HG02884 (cell line): ENCODE results near the gene PTGIS.
"Not testable (repeated sequence)": the region's sequence is repeated elsewhere in the genome, so short reads cannot be mapped to it uniquely, and the experiment has no call there.

Source experiments
- ATAC-seq: cut with Tn5 transposase; IDR thresholded peaks from one replicate; pipeline ENCODE4 v1.9.1; 2021; ENCODE audit warnings: mild to moderate bottlenecking, moderate library complexity; ENCODE audit not compliant: unreplicated experiment

PTGIS gene

GRCh38 chr20:49579874-49580812 lies 12.2 kb upstream of the PTGIS start:
- no peak for ATAC-seq

DNA sequence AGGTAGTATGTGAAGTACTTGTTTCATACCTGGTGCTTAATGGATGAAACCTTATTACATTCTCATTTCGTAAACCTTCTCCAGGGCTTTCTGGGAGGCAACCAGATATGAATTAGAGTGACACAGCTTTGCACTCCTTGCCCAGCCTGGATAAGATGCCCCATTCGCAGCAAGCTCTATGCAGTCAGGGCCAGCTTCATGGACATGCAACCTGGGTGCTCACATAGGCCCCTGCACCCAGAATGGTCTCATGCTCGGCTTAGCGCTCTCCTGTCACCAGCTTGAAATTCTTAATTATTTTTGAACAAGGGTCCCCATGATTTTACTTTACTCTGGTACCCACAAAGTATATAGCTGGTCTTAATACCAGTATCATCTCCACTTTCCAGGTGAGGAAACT lies 11.3 kb upstream of the PTGIS start:
- ATAC-seq: no peak

- no peak for ATAC-seq
Measured at GRCh38 chr20:49578436-49578835, 10.5 kb upstream of the PTGIS start.

GRCh38 chr20:49575551-49576060 lies 7.7 kb upstream of the PTGIS start:
- ATAC-seq: no peak

- no peak for ATAC-seq
Measured at GRCh38 chr20:49573900-49574416, 6.0 kb upstream of the PTGIS start.

DNA sequence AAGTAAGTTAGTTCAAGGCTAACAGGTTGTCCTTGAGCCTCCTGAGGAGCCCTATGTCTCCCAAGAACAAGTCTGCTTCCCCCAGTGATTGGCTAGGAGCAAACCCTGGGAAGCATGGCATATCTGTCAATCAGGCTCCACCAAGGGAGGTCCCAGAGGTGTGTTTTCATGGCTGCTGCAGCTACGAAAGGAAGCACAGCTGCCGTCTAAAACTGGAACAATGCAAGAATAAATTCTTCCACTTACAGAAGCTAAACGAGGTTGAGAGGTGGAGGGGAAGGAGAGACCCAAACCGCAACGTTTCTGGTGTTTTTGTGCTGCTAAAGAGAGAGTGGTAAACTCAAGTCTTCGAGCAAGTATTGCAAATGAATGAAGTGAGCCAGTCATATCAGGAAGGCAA lies 4.9 kb upstream of the PTGIS start:
- no peak for ATAC-seq

- ATAC-seq: no peak
Measured at GRCh38 chr20:49571553-49571835, 3.6 kb upstream of the PTGIS start.

GRCh38 chr20:49570828-49571552 lies 3.1 kb upstream of the PTGIS start:
- no peak for ATAC-seq

DNA sequence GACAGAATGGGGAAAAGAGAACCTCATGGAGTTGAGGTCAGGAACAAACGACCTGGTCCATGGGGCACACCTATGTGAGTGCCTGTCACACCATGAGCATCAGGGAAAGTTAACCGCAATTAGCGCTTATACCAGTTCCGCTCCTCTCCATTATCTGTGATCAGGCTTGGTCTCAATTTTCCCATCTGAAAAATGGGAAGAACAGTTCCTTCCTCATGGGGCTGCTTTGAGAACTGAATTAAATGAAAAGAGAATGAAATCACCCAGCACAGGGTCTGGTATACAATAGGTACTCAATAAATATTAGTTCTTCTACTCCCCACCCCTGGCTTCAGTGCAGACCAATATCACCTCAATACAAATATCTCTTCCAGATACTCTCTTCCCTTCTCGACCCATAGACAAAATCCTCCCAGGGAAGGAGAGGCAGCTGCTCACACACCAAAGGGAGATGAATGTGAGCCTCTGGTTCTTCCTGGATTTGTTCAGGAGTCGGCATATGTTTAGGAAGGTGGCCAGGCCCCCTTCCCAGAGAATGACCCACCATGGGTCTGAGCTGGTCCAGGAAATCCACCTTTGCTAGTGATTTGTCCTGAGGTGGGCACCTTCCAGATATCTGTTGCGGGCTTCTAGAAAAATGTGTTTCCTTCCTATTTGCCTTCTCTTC lies 2.4 kb upstream of the PTGIS start:
- no peak for ATAC-seq

DNA sequence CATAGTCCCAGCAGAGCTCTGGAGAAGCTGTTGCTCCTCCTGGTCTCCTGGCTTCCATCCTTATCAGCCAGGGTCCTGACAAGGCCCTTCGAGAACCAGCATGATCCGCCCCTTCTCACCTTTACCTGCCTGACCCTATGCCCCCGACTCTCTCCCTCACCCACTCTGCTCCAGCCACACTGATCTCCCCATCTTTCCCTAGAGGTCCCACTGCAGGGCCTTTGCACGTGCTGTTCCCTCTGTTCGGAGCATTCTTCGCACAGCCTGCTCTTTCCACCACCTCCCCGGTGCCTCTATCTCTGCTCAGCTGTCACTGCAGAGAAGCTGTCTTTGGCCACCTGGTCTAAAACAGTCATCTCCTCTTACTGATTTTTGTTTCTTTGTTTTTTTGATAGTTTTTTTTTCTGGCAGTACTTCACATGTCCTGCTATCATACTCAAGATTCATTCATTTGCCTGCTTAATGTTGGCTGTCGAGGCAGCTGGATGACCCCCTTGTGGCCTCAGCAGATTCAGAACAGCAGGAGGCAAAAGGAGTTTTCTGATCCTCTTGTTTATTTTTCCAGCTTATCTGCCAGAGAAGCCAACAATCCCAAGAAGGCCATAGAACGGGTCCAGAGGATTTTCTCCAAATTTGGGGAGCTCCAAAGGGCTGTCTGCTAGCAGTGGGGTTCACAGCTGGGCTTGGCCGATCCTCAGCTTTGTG lies 1.6 kb upstream of the PTGIS start:
- ATAC-seq: no peak

DNA sequence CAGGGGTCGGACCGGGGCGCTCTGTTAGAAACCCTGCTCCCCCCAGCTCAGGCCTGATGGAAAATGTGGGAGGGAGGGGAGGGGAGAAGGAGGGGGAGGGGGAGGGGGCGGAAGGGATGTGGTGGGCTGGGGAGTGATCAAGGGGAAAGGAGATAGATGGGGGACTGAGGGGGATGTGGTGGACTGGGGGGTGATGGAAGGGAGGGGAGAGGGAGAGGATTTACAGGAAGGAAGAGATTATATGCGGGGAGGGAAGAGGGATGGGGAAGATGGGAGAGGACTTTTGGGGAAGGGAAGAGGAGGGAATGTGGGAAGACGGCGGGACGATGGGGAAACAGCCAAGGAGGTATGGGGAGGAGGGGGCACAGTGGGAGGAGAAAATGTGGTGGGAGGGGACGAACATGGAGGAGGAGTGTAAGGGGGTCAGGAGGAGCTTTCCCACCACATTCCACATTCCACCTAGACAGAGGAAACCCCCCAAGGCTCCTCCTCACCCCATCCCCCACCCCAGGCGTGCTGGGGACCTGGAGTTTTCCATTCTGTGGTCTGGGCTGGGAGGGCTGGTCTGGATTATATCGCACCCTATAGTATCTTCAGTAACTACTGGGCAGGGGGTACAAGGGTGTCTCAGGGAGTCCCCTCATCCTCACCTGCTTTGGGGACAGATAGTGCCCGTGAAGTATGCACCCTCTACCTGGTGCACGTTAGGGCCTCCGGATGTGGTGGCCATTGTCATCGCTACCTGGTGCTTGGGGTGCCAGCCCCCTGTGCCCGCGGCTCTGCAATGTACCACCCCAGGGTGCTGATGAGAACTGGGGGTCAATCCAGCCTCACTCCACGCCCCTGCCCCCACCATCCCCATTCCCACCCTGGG lies 578 bp upstream of the PTGIS start:
- no peak for ATAC-seq

DNA sequence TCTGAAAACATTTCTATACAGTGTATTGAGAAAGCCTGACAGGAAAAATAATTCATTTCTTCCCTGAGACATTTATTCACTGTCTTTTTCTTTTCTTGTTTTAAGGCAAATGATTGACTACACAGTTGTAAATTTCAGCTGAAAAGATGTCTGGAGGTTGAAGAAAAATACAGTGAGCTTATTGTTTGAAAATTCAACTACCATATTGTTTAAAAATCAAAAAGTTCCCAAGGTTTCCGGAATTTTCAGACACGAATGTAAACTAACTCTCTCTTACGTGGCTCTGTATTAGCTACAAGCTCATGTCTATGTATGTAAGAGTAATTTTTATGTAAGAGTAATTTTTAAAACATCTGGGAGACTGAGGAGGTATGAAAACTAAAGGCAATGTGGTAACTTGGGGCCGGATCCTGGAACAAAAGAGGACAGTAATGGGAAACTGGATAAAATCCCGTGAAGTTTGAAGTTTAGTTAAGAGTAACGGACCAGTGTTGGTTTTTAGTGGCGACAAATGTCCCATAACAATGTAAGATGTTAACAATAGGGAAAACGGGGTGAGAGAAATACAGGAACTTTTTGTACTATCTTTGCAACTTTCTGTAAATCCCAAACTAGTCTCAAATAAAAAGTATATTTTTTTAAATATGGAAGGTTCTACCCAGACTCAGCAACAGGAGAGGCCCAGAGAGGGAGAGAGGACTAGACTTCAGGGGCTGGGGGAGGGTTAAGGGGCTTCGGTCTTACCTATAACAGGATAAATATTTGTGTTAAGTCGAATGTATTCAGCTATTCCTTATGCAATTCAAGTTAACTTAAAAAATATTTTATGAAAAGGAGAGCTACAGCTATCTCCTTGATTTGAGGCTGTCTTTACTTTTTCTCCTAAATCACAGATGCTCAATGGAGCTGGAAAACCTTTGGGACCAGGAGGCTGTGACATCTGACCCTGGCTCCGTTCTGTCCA lies 1.3 kb downstream of the PTGIS start:
- no peak for ATAC-seq

DNA sequence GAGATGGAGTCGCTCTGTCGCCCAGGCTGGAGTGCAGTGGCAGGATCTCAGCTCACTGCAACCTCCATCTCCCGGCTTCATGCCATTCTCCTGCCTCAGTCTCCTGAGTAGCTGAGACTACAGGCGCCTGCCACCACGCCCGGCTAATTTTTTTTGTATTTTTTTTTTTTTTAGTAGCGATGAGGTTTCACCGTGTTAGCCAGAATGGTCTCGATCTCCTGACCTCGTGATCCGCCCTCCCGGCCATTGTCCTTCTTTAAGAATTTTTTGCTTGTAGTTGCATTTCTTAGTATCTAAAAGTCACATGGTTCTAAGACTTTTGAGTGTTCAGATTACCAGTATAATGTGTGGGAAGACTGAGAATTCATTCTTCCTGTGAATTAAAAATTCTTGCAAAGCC lies 2.9 kb downstream of the PTGIS start:
- ATAC-seq: not testable (repeated sequence)

- no peak for ATAC-seq
Measured at GRCh38 chr20:49563015-49563980, 4.6 kb downstream of the PTGIS start.

DNA sequence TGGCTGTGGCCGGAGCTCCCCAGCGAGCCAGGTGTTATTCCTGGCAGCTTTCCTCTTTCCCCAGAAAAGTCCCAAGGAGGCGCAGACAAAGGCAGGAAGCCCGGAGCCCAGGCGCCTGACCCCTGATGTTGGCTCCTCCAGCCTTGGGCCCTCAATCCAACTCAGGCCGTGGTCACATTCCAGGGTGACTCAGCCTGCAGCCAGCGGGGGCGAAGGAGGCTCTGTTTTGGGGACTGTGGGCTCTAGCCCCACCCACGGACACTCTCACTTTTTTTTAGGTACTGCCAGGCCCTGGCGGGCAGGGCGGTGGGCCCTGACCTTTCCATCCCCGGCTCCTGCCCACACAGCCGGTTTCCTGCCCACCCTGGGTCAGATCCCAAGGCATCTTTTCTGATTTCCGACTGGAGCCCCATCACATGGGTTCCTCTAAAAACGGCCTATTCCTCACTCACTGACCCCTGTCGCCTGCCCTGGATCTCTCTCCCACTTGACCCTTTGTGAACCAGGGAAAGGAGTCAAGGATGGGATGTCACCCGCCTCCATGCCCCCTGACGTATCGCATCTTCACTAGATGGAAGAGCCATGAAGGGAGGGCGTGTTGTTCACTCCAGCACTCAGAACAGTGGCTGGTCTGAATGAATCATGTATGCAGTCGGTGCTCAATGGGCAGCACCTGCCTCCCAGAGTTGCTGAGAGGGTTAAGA lies 5.5 kb downstream of the PTGIS start:
- no peak for ATAC-seq

DNA sequence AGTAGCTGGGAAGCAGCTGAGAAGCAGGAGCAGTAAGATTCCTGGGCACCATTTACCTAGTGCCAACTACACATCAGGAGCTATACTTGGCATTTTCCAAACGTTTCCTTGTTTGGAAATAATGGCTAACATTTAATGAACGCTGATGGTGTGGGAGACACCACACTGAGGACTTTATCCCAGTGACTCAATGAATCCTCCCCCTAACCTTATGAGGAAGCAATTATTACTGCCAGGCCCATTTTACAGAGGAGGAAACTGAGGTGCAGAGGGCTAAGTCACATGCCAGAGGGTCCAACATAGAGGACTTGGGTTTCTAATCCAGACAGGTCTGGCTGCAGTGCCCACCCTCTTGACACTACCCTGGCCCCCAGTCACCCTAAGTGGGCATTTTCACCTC lies 6.1 kb downstream of the PTGIS start:
- ATAC-seq: no peak

- no peak for ATAC-seq
Measured at GRCh38 chr20:49561256-49561655, 6.7 kb downstream of the PTGIS start.
